Thyroid gland (tissue), 4 donors: ENCODE results near the gene ACAT1.

Source experiments
- POLR2A ChIP-seq, 2 donors: fragments of 450-650 bp; IDR thresholded peaks; one replicate each; pipeline ENCODE4 v1.6.1; 2017; ENCODE audit warnings: antibody characterized with exemption in 2 of 2, mild to moderate bottlenecking in 2 of 2, moderate library complexity in 1 of 2
- TF ChIP-seq, protein P1 (sequence below), 6 experiments: fragments of 200-600 bp in 3 of 6; fragments of 450-650 bp in 3 of 6; sonication (generic) in 3 of 6; IDR thresholded peaks; one replicate each; pipeline ENCODE4 v1.5.1; 2016 to 2019; ENCODE audit warnings: antibody characterized with exemption in 6 of 6, mild to moderate bottlenecking in 2 of 6, inconsistent platforms in 1 of 6, moderate library complexity in 1 of 6

DNA sequence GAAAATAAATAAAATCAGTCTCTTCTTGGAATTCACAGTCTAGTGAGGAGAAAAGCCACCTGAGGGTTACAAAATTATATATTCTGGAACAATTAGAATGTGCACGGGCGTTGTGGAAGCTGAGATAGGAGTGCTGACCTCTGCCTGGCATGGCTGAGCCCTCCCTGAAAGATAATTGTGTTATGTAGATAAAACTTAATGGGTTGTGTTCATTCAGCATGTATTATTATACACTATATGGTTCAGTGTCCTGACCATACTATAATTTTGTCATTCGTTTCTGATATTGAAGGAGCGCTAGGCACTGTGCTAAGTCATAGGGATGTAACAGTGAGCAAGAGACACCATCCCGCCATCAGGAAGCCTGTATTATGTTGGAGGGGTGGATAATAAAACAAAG is 3.7 kb downstream of the ACAT1 start:
- no peak for TF ChIP-seq POLR2A (IDR thresholded peaks at IDR 0.05)
- TF ChIP-seq, protein P1, sequence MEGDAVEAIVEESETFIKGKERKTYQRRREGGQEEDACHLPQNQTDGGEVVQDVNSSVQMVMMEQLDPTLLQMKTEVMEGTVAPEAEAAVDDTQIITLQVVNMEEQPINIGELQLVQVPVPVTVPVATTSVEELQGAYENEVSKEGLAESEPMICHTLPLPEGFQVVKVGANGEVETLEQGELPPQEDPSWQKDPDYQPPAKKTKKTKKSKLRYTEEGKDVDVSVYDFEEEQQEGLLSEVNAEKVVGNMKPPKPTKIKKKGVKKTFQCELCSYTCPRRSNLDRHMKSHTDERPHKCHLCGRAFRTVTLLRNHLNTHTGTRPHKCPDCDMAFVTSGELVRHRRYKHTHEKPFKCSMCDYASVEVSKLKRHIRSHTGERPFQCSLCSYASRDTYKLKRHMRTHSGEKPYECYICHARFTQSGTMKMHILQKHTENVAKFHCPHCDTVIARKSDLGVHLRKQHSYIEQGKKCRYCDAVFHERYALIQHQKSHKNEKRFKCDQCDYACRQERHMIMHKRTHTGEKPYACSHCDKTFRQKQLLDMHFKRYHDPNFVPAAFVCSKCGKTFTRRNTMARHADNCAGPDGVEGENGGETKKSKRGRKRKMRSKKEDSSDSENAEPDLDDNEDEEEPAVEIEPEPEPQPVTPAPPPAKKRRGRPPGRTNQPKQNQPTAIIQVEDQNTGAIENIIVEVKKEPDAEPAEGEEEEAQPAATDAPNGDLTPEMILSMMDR (IDR thresholded peaks at IDR 0.05): no peak
